HepG2 (cell line): Measurements from ENCODE around the gene DLX3. TPM values are rescaled to one million over a fixed set of nuclear protein-coding genes. Genes with fewer than 3 reads are reported as not detected.

Experiments used
- GLI4 ChIP-seq: sonication (generic); formaldehyde crosslinking; IDR thresholded peaks from 2 replicates; pipeline ENCODE4 v1.5.1; 2020; ENCODE audit warnings: missing genetic modification reagents, mild to moderate bottlenecking, moderate library complexity, borderline replicate concordance
- ZKSCAN5 ChIP-seq: sonication (generic); formaldehyde crosslinking; IDR thresholded peaks from 2 replicates; pipeline ENCODE4 v1.5.1; 2020; ENCODE audit warnings: mild to moderate bottlenecking, missing genetic modification reagents
- ZNF274 ChIP-seq: sonication (generic); formaldehyde crosslinking; IDR thresholded peaks from 2 replicates; pipeline ENCODE4 v1.5.1; 2020; ENCODE audit warnings: mild to moderate bottlenecking, missing genetic modification reagents
- ZNF501 ChIP-seq: sonication (generic); formaldehyde crosslinking; IDR thresholded peaks from 2 replicates; pipeline ENCODE4 v1.5.1; 2020; ENCODE audit warnings: mild to moderate bottlenecking, moderate library complexity, missing genetic modification reagents
- ZNF678 ChIP-seq: sonication (generic); formaldehyde crosslinking; IDR thresholded peaks from 2 replicates; pipeline ENCODE4 v1.4.0; 2020; ENCODE audit warnings: mild to moderate bottlenecking, missing genetic modification reagents
- ZNF766 ChIP-seq: sonication (generic); formaldehyde crosslinking; IDR thresholded peaks from 2 replicates; pipeline ENCODE4 v1.5.0; 2020; ENCODE audit warnings: missing genetic modification reagents, borderline replicate concordance
- polyA plus RNA-seq, 8 experiments: library from polyadenylated mRNA; depleted of rRNA in 3 of 8; stranded (reverse) in 7 of 8; unstranded in 1 of 8; fragments of >200 nt; fragmentation: Illumina TruSeq in 4 of 8; extraction: Trizol in 4 of 8; gene quantifications; 2 replicates each; pipeline versions ENCODE4 v1.2.1 to v1.2.3, GENCODE V29; 2011 to 2016; ENCODE audit warnings: low read depth in 4 of 8, missing spikeins in 1 of 8, mixed read lengths in 1 of 8; ENCODE audit not compliant: insufficient read depth in 1 of 8
- total RNA-seq, 5 experiments: library from RNA; depleted of rRNA; stranded (reverse); fragments of >200 nt; fragmentation: Illumina TruSeq; extraction: Trizol; gene quantifications; 2 replicates each; pipeline ENCODE4 v1.2.3, GENCODE V29; 2016; ENCODE audit warnings: low read depth in 1 of 5
- TF ChIP-seq, protein P1 (sequence below): sonication (generic); formaldehyde crosslinking; IDR thresholded peaks from 2 replicates; pipeline ENCODE4 v1.4.0; 2020; ENCODE audit warnings: missing genetic modification reagents
- TF ChIP-seq, protein P2 (sequence below): sonication (generic); formaldehyde crosslinking; IDR thresholded peaks from one replicate; pipeline ENCODE4 v1.5.1; 2020; ENCODE audit warnings: mild to moderate bottlenecking, missing genetic modification reagents; ENCODE audit errors: not compliant biosample characterization

The DLX3 gene
- total and polyA plus RNA-seq, 2 of the 13 experiments (the other 11 are each of a cell fraction or from before 2014, with no cell fraction given), result 0.03 TPM; not detected in 1

DNA sequence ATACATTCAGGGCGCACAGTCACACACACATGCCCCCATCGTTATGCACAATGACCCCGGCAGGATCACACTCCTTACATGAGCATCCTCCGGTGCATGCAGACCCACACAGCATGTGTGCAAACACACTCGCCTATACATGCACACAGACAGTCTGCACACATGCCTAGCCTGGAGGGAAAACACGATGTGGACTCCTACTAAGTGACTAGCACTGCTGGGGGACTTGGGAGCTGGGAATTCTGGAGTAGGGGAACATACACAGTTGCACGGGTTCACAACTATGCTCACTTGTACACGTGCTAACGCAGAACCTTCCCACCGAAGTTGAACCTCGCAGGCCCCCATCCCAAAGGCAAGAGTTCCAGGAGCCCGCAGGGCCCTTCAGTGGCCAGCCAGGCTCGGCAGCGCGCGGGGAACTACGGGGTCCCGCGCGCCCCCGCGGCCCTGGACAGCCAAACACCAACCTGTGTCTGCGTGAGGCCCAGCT is 2.0 kb downstream of the DLX3 start (continued):
- TF ChIP-seq, protein P1, sequence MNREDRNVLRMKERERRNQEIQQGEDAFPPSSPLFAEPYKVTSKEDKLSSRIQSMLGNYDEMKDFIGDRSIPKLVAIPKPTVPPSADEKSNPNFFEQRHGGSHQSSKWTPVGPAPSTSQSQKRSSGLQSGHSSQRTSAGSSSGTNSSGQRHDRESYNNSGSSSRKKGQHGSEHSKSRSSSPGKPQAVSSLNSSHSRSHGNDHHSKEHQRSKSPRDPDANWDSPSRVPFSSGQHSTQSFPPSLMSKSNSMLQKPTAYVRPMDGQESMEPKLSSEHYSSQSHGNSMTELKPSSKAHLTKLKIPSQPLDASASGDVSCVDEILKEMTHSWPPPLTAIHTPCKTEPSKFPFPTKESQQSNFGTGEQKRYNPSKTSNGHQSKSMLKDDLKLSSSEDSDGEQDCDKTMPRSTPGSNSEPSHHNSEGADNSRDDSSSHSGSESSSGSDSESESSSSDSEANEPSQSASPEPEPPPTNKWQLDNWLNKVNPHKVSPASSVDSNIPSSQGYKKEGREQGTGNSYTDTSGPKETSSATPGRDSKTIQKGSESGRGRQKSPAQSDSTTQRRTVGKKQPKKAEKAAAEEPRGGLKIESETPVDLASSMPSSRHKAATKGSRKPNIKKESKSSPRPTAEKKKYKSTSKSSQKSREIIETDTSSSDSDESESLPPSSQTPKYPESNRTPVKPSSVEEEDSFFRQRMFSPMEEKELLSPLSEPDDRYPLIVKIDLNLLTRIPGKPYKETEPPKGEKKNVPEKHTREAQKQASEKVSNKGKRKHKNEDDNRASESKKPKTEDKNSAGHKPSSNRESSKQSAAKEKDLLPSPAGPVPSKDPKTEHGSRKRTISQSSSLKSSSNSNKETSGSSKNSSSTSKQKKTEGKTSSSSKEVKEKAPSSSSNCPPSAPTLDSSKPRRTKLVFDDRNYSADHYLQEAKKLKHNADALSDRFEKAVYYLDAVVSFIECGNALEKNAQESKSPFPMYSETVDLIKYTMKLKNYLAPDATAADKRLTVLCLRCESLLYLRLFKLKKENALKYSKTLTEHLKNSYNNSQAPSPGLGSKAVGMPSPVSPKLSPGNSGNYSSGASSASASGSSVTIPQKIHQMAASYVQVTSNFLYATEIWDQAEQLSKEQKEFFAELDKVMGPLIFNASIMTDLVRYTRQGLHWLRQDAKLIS (CRISPR knock-in tag), result no peak
- TF ChIP-seq ZNF274 (CRISPR knock-in tag), result no peak
- TF ChIP-seq ZNF766 (CRISPR knock-in tag), result no peak
- TF ChIP-seq, protein P2, sequence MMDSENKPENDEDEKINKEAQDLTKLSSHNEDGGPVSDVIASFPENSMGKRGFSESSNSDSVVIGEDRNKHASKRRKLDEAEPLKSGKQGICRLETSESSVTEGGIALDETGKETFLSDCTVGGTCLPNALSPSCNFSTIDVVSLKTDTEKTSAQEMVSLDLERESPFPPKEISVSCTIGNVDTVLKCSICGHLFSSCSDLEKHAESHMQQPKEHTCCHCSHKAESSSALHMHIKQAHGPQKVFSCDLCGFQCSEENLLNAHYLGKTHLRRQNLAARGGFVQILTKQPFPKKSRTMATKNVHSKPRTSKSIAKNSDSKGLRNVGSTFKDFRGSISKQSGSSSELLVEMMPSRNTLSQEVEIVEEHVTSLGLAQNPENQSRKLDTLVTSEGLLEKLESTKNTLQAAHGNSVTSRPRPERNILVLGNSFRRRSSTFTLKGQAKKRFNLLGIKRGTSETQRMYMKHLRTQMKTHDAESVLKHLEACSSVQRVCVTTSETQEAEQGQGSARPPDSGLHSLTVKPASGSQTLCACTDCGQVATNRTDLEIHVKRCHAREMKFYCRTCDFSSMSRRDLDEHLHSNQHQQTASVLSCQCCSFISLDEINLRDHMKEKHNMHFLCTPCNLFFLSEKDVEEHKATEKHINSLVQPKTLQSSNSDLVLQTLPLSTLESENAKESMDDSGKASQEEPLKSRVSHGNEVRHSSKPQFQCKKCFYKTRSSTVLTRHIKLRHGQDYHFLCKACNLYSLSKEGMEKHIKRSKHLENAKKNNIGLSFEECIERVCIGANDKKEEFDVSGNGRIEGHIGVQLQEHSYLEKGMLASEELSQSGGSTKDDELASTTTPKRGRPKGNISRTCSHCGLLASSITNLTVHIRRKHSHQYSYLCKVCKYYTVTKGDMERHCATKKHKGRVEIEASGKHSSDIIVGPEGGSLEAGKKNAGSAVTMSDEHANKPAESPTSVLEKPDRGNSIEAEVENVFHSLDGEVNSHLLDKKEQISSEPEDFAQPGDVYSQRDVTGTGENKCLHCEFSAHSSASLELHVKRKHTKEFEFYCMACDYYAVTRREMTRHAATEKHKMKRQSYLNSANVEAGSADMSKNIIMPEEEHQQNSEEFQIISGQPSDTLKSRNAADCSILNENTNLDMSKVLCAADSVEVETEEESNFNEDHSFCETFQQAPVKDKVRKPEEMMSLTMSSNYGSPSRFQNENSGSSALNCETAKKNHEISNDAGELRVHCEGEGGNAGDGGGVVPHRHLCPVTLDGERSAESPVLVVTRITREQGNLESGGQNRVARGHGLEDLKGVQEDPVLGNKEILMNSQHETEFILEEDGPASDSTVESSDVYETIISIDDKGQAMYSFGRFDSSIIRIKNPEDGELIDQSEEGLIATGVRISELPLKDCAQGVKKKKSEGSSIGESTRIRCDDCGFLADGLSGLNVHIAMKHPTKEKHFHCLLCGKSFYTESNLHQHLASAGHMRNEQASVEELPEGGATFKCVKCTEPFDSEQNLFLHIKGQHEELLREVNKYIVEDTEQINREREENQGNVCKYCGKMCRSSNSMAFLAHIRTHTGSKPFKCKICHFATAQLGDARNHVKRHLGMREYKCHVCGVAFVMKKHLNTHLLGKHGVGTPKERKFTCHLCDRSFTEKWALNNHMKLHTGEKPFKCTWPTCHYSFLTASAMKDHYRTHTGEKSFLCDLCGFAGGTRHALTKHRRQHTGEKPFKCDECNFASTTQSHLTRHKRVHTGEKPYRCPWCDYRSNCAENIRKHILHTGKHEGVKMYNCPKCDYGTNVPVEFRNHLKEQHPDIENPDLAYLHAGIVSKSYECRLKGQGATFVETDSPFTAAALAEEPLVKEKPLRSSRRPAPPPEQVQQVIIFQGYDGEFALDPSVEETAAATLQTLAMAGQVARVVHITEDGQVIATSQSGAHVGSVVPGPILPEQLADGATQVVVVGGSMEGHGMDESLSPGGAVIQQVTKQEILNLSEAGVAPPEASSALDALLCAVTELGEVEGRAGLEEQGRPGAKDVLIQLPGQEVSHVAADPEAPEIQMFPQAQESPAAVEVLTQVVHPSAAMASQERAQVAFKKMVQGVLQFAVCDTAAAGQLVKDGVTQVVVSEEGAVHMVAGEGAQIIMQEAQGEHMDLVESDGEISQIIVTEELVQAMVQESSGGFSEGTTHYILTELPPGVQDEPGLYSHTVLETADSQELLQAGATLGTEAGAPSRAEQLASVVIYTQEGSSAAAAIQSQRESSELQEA, result peak; percentile 18
- TF ChIP-seq ZNF678 (CRISPR knock-in tag), result no peak
- 0 out of 2 replicates have a peak, but pooled peaks have one; percentile 27 for TF ChIP-seq ZNF501 (CRISPR knock-in tag)
- 0 out of 2 replicates have a peak, but pooled peaks have one; percentile 38 for TF ChIP-seq GLI4 (CRISPR knock-in tag)
- no peak for TF ChIP-seq ZKSCAN5 (CRISPR knock-in tag)
